ENCODE measurements around the gene PSMB9. TPM values are rescaled to one million over a fixed set of nuclear protein-coding genes. Genes with fewer than 3 reads are reported as not detected.
"Not testable (repeated sequence)": the region's sequence is repeated elsewhere in the genome, so short reads cannot be mapped to it uniquely, and the experiment has no call there.

The PSMB9 gene
- total RNA-seq, 8 experiments from 2014 or later, result 0.05 to 72.7 (median 11.4) TPM; not detected in 2

DNA sequence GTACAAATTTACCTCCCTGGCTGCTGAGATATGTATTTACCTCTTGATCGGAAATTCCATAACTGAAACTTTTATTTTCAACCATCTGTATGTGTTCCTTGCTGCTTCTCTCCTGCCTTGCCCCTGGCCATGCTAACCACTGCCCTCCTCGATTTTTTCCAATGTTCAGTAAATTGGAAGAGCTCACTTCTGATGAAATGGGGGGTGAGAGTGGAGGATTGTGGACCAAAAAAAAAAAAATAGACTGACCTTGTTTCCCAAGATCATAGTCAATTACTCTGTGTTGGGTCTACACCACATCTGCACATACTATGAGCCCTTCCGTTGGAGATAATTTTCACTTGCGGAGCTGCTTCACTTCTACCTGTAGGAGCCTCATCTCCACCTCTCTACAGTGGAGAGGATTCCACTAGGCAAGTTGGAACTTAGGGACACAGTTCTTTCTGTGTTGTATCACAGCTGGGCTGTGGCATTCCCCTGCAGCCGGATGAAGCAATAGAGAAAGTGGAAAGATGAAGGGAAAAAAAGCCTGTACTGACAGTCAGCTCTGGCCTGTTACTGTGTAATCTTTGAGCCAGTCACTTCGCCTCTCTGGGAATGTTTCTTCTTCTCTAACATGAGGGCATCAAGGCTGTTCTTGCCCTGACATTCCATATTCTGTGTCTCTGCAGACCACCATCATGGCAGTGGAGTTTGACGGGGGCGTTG is 1.6 kb downstream of the PSMB9 start:
- WGBS, 10 experiments, result 60 to 94% (median 80%) methylated on average over 1 to 8 of the region's 8 CpGs; no CpG with 5 or more reads in 1 of the 10 experiments
- Histone ChIP-seq H3K4me3 (no peak overlapping the region), H3K4me1 (replicated peaks in 1 of 2) (peaks cover 2 to 5% of the 10 kb centered on the region in 2 donors), H3K27ac (no peak overlapping the region)
- in situ Hi-C loops (cut with MboI; ENCODE audit: low pct_unique_long_range_greater_than_20kb in 2 of 9, low sequenced_read_pairs in 9 of 9, unreplicated experiment in 9 of 9), result no loop called here
- ATAC-seq (replicated peaks in 6 of 8), result no peak

DNA sequence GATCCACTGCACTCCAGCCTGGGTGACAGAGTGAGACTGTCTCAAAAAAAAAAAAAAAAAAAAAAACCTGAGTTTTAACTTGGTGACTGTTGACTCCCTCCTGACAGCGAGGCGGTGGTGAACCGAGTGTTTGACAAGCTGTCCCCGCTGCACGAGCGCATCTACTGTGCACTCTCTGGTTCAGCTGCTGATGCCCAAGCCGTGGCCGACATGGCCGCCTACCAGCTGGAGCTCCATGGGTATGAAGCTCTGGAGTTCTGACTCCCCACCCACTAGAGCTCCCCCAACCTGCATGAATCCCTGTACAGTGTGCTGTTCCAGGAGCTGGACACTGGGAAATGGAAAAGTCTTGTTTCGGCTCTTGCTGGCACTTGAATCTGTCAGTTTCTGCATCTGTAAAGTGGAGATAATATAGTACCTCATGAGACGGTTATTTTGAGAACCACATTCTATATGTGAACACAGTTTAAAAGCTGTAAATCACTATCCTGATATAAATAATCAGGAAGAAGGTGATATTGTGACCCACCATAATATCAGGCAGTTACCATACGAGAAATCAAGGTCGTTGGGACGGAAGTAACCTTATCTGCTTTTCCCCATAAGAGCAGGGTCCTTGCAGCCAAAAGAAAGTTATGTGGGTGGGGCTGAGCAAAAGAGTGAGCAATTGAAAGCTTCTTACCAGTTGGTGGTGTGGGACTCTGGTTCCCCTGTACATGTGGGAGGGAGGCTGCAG is 3.3 kb downstream of the PSMB9 start:
- H3K4me3 ChIP-seq, result no peak overlapping the region
- in situ Hi-C loops (cut with MboI; ENCODE audit: low pct_unique_long_range_greater_than_20kb in 2 of 9, low sequenced_read_pairs in 9 of 9, unreplicated experiment in 9 of 9), result no loop called here
- H3K27ac ChIP-seq, result no peak overlapping the region
- WGBS, 10 experiments, result 59 to 100% (median 84%) methylated on average over 2 to 12 of the region's 14 CpGs
- H3K4me1 ChIP-seq (replicated peaks in 1 of 2), result peaks cover 2 to 5% of the 10 kb centered on the region in 2 donors
- ATAC-seq (replicated peaks in 6 of 8), result no peak

DNA sequence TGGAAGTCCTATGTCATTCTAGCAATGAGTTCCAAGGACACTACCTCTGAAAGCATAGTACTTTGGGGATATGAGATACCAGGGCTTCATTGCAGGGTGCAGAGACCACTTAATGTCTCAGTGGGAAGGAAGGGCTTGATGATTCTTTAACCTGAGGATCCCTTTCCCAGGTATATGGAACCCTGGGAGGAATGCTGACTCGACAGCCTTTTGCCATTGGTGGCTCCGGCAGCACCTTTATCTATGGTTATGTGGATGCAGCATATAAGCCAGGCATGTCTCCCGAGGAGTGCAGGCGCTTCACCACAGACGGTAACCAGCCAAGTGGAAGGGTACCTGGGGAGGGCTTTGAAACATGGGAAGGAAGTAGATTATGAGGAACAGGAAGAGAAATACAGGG is 4.2 kb downstream of the PSMB9 start:
- no peak for ATAC-seq (replicated peaks in 6 of 8)
- Histone ChIP-seq H3K4me1 (replicated peaks in 1 of 2) (no peaks in the 10 kb centered on the region), H3K27ac (no peak overlapping the region), H3K4me3 (no peak overlapping the region)
- in situ Hi-C loops (cut with MboI; ENCODE audit: low pct_unique_long_range_greater_than_20kb in 2 of 9, low sequenced_read_pairs in 9 of 9, unreplicated experiment in 9 of 9), result no loop called here
- WGBS, 10 experiments, result 46 to 79% (median 70%) methylated on average over 2 to 5 of the region's 5 CpGs; no CpG with 5 or more reads in 4 of the 10 experiments

DNA sequence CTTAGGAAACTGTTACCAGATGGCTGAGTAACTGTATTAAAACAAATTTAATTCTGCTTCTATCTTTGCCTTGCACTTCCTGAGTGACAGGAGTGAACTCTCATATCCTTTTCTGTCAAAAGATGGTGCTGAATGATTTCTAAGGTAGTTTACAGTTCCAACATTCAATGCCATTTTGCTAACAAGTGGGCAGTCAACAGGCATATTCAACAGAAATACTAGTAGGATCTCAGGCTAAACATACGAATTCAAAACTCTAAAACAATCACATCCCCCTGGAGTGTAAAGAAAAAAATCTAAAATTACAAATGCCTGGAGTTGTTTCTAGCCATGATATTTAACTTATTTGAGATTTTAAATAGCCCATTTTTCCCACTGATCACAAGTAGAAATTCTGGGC is 6.7 kb downstream of the PSMB9 start:
- Histone ChIP-seq H3K4me3 (no peak overlapping the region), H3K4me1 (replicated peaks in 1 of 2) (no peaks in the 10 kb centered on the region), H3K27ac (no peak overlapping the region)
- in situ Hi-C loops (cut with MboI; ENCODE audit: low pct_unique_long_range_greater_than_20kb in 2 of 9, low sequenced_read_pairs in 9 of 9, unreplicated experiment in 9 of 9), result no loop called here
- WGBS, 10 experiments, result 36 to 100% (median 73%) methylated on average over 1 of the region's 1 CpG
- ATAC-seq (replicated peaks in 6 of 8), result no peak

- Histone ChIP-seq H3K4me3 (no peak overlapping the region), H3K4me1 (replicated peaks in 1 of 2) (no peaks in the 10 kb centered on the region), H3K27ac (no peak overlapping the region)
- in situ Hi-C loops (cut with MboI; ENCODE audit: low pct_unique_long_range_greater_than_20kb in 2 of 9, low sequenced_read_pairs in 9 of 9, unreplicated experiment in 9 of 9), result no loop called here
- ATAC-seq (replicated peaks in 6 of 8), result no peak
- WGBS, 10 experiments, result 53 to 100% (median 81%) methylated on average over 1 to 3 of the region's 3 CpGs; no CpG with 5 or more reads in 1 of the 10 experiments
Observed at GRCh38 chr6:32862725-32863124, 8.7 kb downstream of the PSMB9 start.

GRCh38 chr6:32865724-32866443 is 11.9 kb downstream of the PSMB9 start:
- Histone ChIP-seq H3K27ac (no peak overlapping the region), H3K4me3 (no peak overlapping the region), H3K4me1 (replicated peaks in 1 of 2) (no peaks in the 10 kb centered on the region)
- no peak for ATAC-seq (replicated peaks in 6 of 8)
- WGBS, 10 experiments, result 23 to 84% (median 66%) methylated on average over 4 to 10 of the region's 10 CpGs; no CpG with 5 or more reads in 1 of the 10 experiments
- in situ Hi-C loops (cut with MboI; ENCODE audit: low pct_unique_long_range_greater_than_20kb in 2 of 9, low sequenced_read_pairs in 9 of 9, unreplicated experiment in 9 of 9), result no loop called here

DNA sequence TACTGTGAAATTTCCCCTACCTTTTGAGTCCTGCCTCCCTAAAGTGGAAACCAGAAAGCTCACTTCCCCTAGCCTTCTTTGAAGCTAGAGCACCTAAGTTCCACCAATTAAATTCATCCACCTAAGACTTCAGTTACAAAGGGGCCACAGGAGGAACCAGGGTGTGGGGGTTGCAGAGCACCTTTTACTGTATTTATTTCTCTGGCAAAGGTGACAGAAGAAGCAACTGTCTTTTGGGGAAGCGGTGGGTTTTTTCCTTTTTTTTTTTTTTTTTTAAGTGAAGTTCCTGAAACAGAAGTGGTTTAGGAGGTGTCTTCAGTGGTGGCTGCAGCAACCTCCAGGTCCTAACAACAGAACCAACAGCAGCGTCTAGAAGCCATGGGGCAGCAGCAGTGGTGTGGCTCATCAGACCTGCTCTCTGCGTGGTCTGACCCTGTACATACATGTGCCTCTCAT is 13.1 kb downstream of the PSMB9 start:
- H3K4me1 ChIP-seq (replicated peaks in 1 of 2), result no peaks in the 10 kb centered on the region
- no peak overlapping the region for H3K27ac ChIP-seq
- in situ Hi-C loops (cut with MboI; ENCODE audit: low pct_unique_long_range_greater_than_20kb in 2 of 9, low sequenced_read_pairs in 9 of 9, unreplicated experiment in 9 of 9), result no loop called here
- WGBS, 10 experiments, result 40 to 69% (median 50%) methylated on average over 1 to 2 of the region's 3 CpGs; no CpG with 5 or more reads in 3 of the 10 experiments
- no peak for ATAC-seq (replicated peaks in 6 of 8)
- H3K4me3 ChIP-seq, result no peak overlapping the region

DNA sequence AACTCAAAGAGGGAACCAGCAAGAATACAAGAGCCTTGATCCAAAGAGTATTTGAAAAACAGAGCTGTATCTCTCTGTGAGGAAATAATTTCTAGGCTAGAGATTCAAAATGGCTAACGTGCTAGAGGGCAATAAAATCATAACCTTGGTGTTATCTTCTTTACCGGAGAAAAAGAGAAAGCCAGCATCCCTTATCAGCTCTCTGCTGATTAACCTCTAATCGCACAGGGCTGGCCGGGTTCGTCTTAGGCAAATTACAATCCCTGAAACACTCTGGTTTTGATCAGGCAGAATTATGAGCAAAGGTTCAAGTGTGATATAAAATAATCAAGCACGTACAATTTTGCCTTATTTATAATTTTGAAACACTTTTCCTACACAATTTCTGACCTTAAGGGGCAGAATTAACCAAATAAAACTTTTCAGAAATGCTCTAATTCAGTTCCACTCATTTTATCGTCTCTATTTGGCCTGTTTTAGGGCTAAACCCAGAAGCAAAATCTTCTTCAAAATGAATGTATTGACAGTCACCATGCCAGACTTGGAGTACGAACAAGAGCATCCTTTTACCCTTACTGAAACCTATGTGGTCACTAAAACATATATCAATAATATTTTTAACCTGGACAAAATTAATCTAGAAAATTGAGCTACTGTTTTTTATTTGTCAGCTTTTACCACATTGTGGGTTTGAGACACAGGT is 13.7 kb downstream of the PSMB9 start:
- Histone ChIP-seq H3K27ac (no peak overlapping the region), H3K4me3 (no peak overlapping the region), H3K4me1 (replicated peaks in 1 of 2) (no peaks in the 10 kb centered on the region)
- in situ Hi-C loops (cut with MboI; ENCODE audit: low pct_unique_long_range_greater_than_20kb in 2 of 9, low sequenced_read_pairs in 9 of 9, unreplicated experiment in 9 of 9), result no loop called here
- WGBS, 10 experiments, result 33 to 65% (median 51%) methylated on average over 3 to 8 of the region's 8 CpGs
- peak in 2 of 8 experiments; percentile 29 to 32 for ATAC-seq (replicated peaks in 6 of 8)

- WGBS, 10 experiments, result 0 to 33% (median 19%) methylated on average over 2 to 5 of the region's 5 CpGs
- no peak overlapping the region for H3K27ac ChIP-seq
- H3K4me1 ChIP-seq (replicated peaks in 1 of 2), result no peaks in the 10 kb centered on the region
- H3K4me3 ChIP-seq, result no peak overlapping the region
- in situ Hi-C loops (cut with MboI; ENCODE audit: low pct_unique_long_range_greater_than_20kb in 2 of 9, low sequenced_read_pairs in 9 of 9, unreplicated experiment in 9 of 9), result no loop called here
- ATAC-seq (replicated peaks in 6 of 8), result peak; percentile 38 to 92 (median 58)
Observed at GRCh38 chr6:32868257-32868788, 14.3 kb downstream of the PSMB9 start.

DNA sequence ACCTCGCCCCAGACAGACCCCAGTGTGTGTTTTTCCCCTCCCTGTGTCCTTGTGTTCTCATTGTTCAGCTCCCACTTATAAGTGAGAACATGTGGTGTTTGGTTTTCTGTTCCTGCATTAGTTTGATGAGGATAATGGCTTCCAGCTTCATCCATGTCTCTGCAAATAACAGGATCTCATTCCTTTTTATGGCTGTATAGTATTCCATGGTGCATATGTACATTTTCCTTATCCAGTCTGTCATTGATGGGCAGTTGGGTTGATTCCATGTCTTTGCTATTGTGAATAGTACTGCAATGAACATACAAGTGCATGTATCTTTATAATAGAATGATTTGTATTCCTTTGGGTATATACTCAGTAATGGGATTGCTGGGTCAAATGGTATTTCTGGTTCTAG is 20.0 kb downstream of the PSMB9 start:
- H3K4me1 ChIP-seq (replicated peaks in 1 of 2); H3K27ac ChIP-seq; ATAC-seq (replicated peaks in 6 of 8); H3K4me3 ChIP-seq; in situ Hi-C loops (cut with MboI; ENCODE audit: low pct_unique_long_range_greater_than_20kb in 2 of 9, low sequenced_read_pairs in 9 of 9, unreplicated experiment in 9 of 9): not testable (repeated sequence)
- WGBS, 10 experiments, result 0 to 60% (median 15%) methylated on average over 1 of the region's 1 CpG; no CpG with 5 or more reads in 6 of the 10 experiments

GRCh38 chr6:32876603-32877002 is 22.6 kb downstream of the PSMB9 start:
- no peak for ATAC-seq (replicated peaks in 6 of 8)
- no peaks in the 10 kb centered on the region for H3K4me1 ChIP-seq (replicated peaks in 1 of 2)
- WGBS, 10 experiments, result 43 to 100% (median 86%) methylated on average over 1 to 2 of the region's 2 CpGs; no CpG with 5 or more reads in 2 of the 10 experiments
- in situ Hi-C loops (cut with MboI; ENCODE audit: low pct_unique_long_range_greater_than_20kb in 2 of 9, low sequenced_read_pairs in 9 of 9, unreplicated experiment in 9 of 9), result loop anchor here in 4 of 9 experiments (25.0 kb wide), 1 partner anchor 111 kb away; no protein-coding TSS in a partner anchor
- no peak overlapping the region for H3K4me3 ChIP-seq
- no peak overlapping the region for H3K27ac ChIP-seq

DNA sequence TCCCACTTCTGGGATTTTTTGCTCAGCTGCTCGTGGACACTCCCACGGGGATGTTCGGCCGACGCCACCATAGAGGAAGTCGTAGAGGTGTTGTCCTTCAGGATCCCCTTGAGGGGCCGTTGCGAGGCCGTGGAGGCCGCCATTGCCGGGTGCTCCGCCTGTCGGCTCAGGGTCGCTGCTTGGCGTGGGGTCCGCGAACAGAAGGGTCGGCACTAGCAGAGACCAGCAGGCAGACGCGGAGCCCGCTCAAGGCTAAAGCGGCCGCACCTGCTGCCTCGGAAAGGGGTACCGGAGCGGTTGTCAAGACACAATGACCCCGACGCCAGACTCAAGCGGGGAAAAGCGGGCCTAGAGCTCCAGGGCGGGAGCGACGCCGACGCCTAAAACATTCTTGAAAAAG is 25.7 kb downstream of the PSMB9 start:
- no peak overlapping the region for H3K27ac ChIP-seq
- no peak for ATAC-seq (replicated peaks in 6 of 8)
- no peak overlapping the region for H3K4me3 ChIP-seq
- in situ Hi-C loops (cut with MboI; ENCODE audit: low pct_unique_long_range_greater_than_20kb in 2 of 9, low sequenced_read_pairs in 9 of 9, unreplicated experiment in 9 of 9), result loop anchor here in 6 of 9 experiments (10.0 to 25.0 kb wide), 3 partner anchors 65 to 108 kb away; partner anchors contain the start of genes HLA-DMA (in 1 of the 6) and HLA-DMB (in 1 of the 6)
- no peaks in the 10 kb centered on the region for H3K4me1 ChIP-seq (replicated peaks in 1 of 2)
- 20 to 93% (median 90%) methylated on average over 1 to 21 of the region's 35 CpGs; no CpG with 5 or more reads in 3 of the 10 experiments for WGBS, 10 experiments
